ENCODE data around the gene LLGL2. TPM values are rescaled to one million over a fixed set of nuclear protein-coding genes. Genes with fewer than 3 reads are reported as not detected.
A peak's percentile ranks its signal among the peaks of the same experiment; 100 is the strongest.

LLGL2 gene
- total and polyA plus RNA-seq, 7 donors: 1.4 to 3.3 (median 1.5) TPM

GRCh38 chr17:75494326-75494877 lies 31.1 kb upstream of the LLGL2 start:
- Histone ChIP-seq H3K27me3 (ENCODE audit: insufficient read depth in 3 of 3, low read length in 2 of 3) (no peaks in the 10 kb centered on the region), H3K27ac (no peak overlapping the region), H3K9me3 (no peaks in the 10 kb centered on the region), H3K36me3 (ENCODE audit: insufficient read depth in 1 of 2, low read depth in 1 of 2) (peaks cover 0 to 80% of the 10 kb centered on the region in 2 donors), H3K4me3 (no peak overlapping the region), H3K4me1 (peaks cover 27% of the 10 kb centered on the region)
- no peak for ATAC-seq
- intact Hi-C loops (cut with DNase I): no loop called here
- no peak for TF ChIP-seq CTCF (IDR thresholded peaks at IDR 0.05)
- no peak for DNase-seq
- 86 to 90% (median 90%) methylated on average over 14 of the region's 14 CpGs for WGBS, 3 donors

GRCh38 chr17:75496005-75496404 lies 29.5 kb upstream of the LLGL2 start:
- no peak for TF ChIP-seq CTCF (IDR thresholded peaks at IDR 0.05)

GRCh38 chr17:75498039-75498725 lies 27.3 kb upstream of the LLGL2 start:
- H3K27ac ChIP-seq: peak overlapping the region; percentile 46
- WGBS, 3 donors: 66 to 77% (median 69%) methylated on average over 21 of the region's 21 CpGs
- ATAC-seq (no peak), DNase-seq (no peak)
- peaks cover 13% of the 10 kb centered on the region for H3K4me1 ChIP-seq
- H3K9me3 ChIP-seq: no peaks in the 10 kb centered on the region
- H3K36me3 ChIP-seq (ENCODE audit: insufficient read depth in 1 of 2, low read depth in 1 of 2): peaks cover 0 to 81% of the 10 kb centered on the region in 2 donors
- H3K27me3 ChIP-seq (ENCODE audit: insufficient read depth in 3 of 3, low read length in 2 of 3): no peaks in the 10 kb centered on the region
- no peak for TF ChIP-seq CTCF (IDR thresholded peaks at IDR 0.05)
- H3K4me3 ChIP-seq: no peak overlapping the region
- intact Hi-C loops (cut with DNase I): no loop called here

More at GRCh38 chr17:75496005-75496404, 29.5 kb upstream of the LLGL2 start:
- no peak for ATAC-seq
- 71 to 86% (median 79%) methylated on average over 11 of the region's 11 CpGs for WGBS, 3 donors
- Histone ChIP-seq H3K4me1 (peaks cover 11% of the 10 kb centered on the region), H3K27me3 (ENCODE audit: insufficient read depth in 3 of 3, low read length in 2 of 3) (no peaks in the 10 kb centered on the region), H3K36me3 (ENCODE audit: insufficient read depth in 1 of 2, low read depth in 1 of 2) (peaks cover 0 to 95% of the 10 kb centered on the region in 2 donors), H3K4me3 (no peak overlapping the region), H3K9me3 (no peaks in the 10 kb centered on the region), H3K27ac (no peak overlapping the region)
- intact Hi-C loops (cut with DNase I): no loop called here
- no peak for DNase-seq

- DNase-seq (peak in 1 of 2 donors; percentile 69), ATAC-seq (peak; percentile 29 to 64 (median 50))
- H3K4me1 ChIP-seq: peaks cover 13% of the 10 kb centered on the region
- no peaks in the 10 kb centered on the region for H3K27me3 ChIP-seq (ENCODE audit: insufficient read depth in 3 of 3, low read length in 2 of 3)
- H3K9me3 ChIP-seq: no peaks in the 10 kb centered on the region
- H3K27ac ChIP-seq: peak overlapping the region; percentile 46
- intact Hi-C loops (cut with DNase I): no loop called here
- no peak overlapping the region for H3K4me3 ChIP-seq
- WGBS, 3 donors: 27 to 57% (median 30%) methylated on average over 16 of the region's 16 CpGs
- no peak for TF ChIP-seq CTCF (IDR thresholded peaks at IDR 0.05)
- H3K36me3 ChIP-seq (ENCODE audit: insufficient read depth in 1 of 2, low read depth in 1 of 2): peaks cover 0 to 81% of the 10 kb centered on the region in 2 donors
Observed at GRCh38 chr17:75498726-75499213, 26.7 kb upstream of the LLGL2 start.

Data from psoas muscle (tissue), 8 donors.